HepG2 (cell line): ENCODE measurements around the gene POU2AF2. TPM values are rescaled to one million over a fixed set of nuclear protein-coding genes. Genes with fewer than 3 reads are reported as not detected.

Experiments used
- ARNT2 ChIP-seq: sonication (generic); formaldehyde crosslinking; IDR thresholded peaks from 2 replicates; pipeline ENCODE4 v1.8.0; 2022; ENCODE audit warnings: mild to moderate bottlenecking, low read depth, missing genetic modification reagents, moderate library complexity
- BCL6 ChIP-seq: IDR thresholded peaks from 2 replicates; pipeline ENCODE4 v1.6.1; 2016; ENCODE audit warnings: missing genetic modification reagents, missing compliant biosample characterization
- DMAP1 ChIP-seq: IDR thresholded peaks from 2 replicates; pipeline ENCODE4 v1.6.1; 2016
- HINFP ChIP-seq: sonication (generic); formaldehyde crosslinking; IDR thresholded peaks from 2 replicates; pipeline ENCODE4 v1.4.0; 2020; ENCODE audit warnings: low read depth, mild to moderate bottlenecking, missing genetic modification reagents
- MED13 ChIP-seq: sonication (generic); formaldehyde crosslinking; IDR thresholded peaks from 2 replicates; pipeline ENCODE4 v1.5.0; 2020; ENCODE audit warnings: missing genetic modification reagents
- MTA1 ChIP-seq: sonication (generic); formaldehyde crosslinking; IDR thresholded peaks from 2 replicates; pipeline ENCODE4 v1.4.0; 2020; ENCODE audit warnings: missing genetic modification reagents, mild to moderate bottlenecking, borderline replicate concordance
- MTF1 ChIP-seq: sonication (generic); formaldehyde crosslinking; IDR thresholded peaks from 2 replicates; pipeline ENCODE4 v1.5.0; 2020; ENCODE audit warnings: missing genetic modification reagents
- RAD21 ChIP-seq: fragments of 450-650 bp; formaldehyde crosslinking; IDR thresholded peaks from 2 replicates; pipeline ENCODE4 v1.5.0; 2020; ENCODE audit warnings: mild to moderate bottlenecking
- RXRB ChIP-seq: IDR thresholded peaks from 2 replicates; pipeline ENCODE4 v1.6.1; 2016; ENCODE audit warnings: borderline replicate concordance, missing genetic modification reagents, missing compliant biosample characterization
- STAT6 ChIP-seq: sonication (generic); formaldehyde crosslinking; IDR thresholded peaks from 2 replicates; pipeline ENCODE4 v1.4.0; 2020; ENCODE audit warnings: missing genetic modification reagents, mild to moderate bottlenecking, borderline replicate concordance
- TEAD3 ChIP-seq: optimal IDR thresholded peaks from 2 replicates; pipeline ENCODE3; 2016; ENCODE audit warnings: borderline replicate concordance
- THAP11 ChIP-seq: IDR thresholded peaks from 2 replicates; pipeline ENCODE4 v1.6.1; 2016; ENCODE audit warnings: missing biosample characterization, missing genetic modification reagents
- ZBTB14 ChIP-seq: sonication (generic); formaldehyde crosslinking; IDR thresholded peaks from 2 replicates; pipeline ENCODE4 v1.4.0; 2020; ENCODE audit warnings: missing genetic modification reagents
- ZNF343 ChIP-seq: sonication (generic); formaldehyde crosslinking; IDR thresholded peaks from 2 replicates; pipeline ENCODE4 v1.4.0; 2020; ENCODE audit warnings: mild to moderate bottlenecking, missing genetic modification reagents
- ZNF646 ChIP-seq: sonication (generic); formaldehyde crosslinking; IDR thresholded peaks from 2 replicates; pipeline ENCODE4 v1.9.0; 2021; ENCODE audit warnings: mild to moderate bottlenecking, missing genetic modification reagents
- ZNF781 ChIP-seq: sonication (generic); formaldehyde crosslinking; IDR thresholded peaks from 2 replicates; pipeline ENCODE4 v1.5.1; 2020; ENCODE audit warnings: borderline replicate concordance, mild to moderate bottlenecking, missing genetic modification reagents; ENCODE audit errors: not compliant biosample characterization
- polyA plus RNA-seq, 8 experiments: library from polyadenylated mRNA; depleted of rRNA in 3 of 8; stranded (reverse) in 7 of 8; unstranded in 1 of 8; fragments of >200 nt; fragmentation: Illumina TruSeq in 4 of 8; extraction: Trizol in 4 of 8; gene quantifications; 2 replicates each; pipeline versions ENCODE4 v1.2.1 to v1.2.3, GENCODE V29; 2011 to 2016; ENCODE audit warnings: low read depth in 4 of 8, missing spikeins in 1 of 8, mixed read lengths in 1 of 8; ENCODE audit not compliant: insufficient read depth in 1 of 8
- total RNA-seq, 5 experiments: library from RNA; depleted of rRNA; stranded (reverse); fragments of >200 nt; fragmentation: Illumina TruSeq; extraction: Trizol; gene quantifications; 2 replicates each; pipeline ENCODE4 v1.2.3, GENCODE V29; 2016; ENCODE audit warnings: low read depth in 1 of 5

POU2AF2 gene
- total and polyA plus RNA-seq, 2 of the 13 experiments (the other 11 are each of a cell fraction or from before 2014, with no cell fraction given): 0.11 TPM; not detected in 1

GRCh38 chr11:111334532-111335502 is 89.3 kb downstream of the POU2AF2 start (continued):
- 0 out of 2 replicates have a peak, but pooled peaks have one; percentile 37 for TF ChIP-seq DMAP1 (CRISPR knock-in tag)
- no peak for TF ChIP-seq MTF1
- peak; percentile 47; the same call in 1 of the 2 replicates for TF ChIP-seq STAT6 (CRISPR knock-in tag)
- peak; percentile 11; the same call in 1 of the 2 replicates for TF ChIP-seq RAD21 (CRISPR knock-in tag)
- TF ChIP-seq TEAD3 (CRISPR knock-in tag): peak; percentile 86
- 0 out of 2 replicates have a peak, but pooled peaks have one; percentile 34 for TF ChIP-seq ZNF646 (CRISPR knock-in tag)
- TF ChIP-seq ZBTB14 (CRISPR knock-in tag): no peak
- TF ChIP-seq BCL6 (CRISPR knock-in tag): peak; percentile 84
- TF ChIP-seq MTA1 (CRISPR knock-in tag): peak; percentile 78; the same call in 1 of the 2 replicates
- peak; percentile 65 for TF ChIP-seq RXRB
- no peak; the same call in 1 of the 2 replicates for TF ChIP-seq HINFP
- peak; percentile 35 for TF ChIP-seq ZNF781 (CRISPR knock-in tag)
- peak; percentile 30; the same call in 1 of the 2 replicates for TF ChIP-seq THAP11 (CRISPR knock-in tag)
- peak; percentile 45; the same call in 1 of the 2 replicates for TF ChIP-seq ARNT2 (CRISPR knock-in tag)
- no peak; the same call in 1 of the 2 replicates for TF ChIP-seq ZNF343
- peak; percentile 16; the same call in 1 of the 2 replicates for TF ChIP-seq MED13 (CRISPR knock-in tag)
